ENCODE measurements around the gene TMEM33.

Gene TMEM33

GRCh38 chr4:41998019-41998418 is 62.8 kb downstream of the TMEM33 start:
- DNase-seq (ENCODE audit: low read depth): no peak

GRCh38 chr4:41999321-41999720 is 64.1 kb downstream of the TMEM33 start:
- DNase-seq (ENCODE audit: low read depth): no peak

- no peak for DNase-seq (ENCODE audit: low read depth)
Observed at GRCh38 chr4:42008011-42008786, 73.0 kb downstream of the TMEM33 start.

Measured in stimulated activated CD8-positive, alpha-beta memory T cell treated with anti-CD3 and anti-CD28 coated beads, Interleukin-7, amount 100 ng/mL, for 24 hours (primary cell).